ENCODE data around the gene LUZP2.

DNA sequence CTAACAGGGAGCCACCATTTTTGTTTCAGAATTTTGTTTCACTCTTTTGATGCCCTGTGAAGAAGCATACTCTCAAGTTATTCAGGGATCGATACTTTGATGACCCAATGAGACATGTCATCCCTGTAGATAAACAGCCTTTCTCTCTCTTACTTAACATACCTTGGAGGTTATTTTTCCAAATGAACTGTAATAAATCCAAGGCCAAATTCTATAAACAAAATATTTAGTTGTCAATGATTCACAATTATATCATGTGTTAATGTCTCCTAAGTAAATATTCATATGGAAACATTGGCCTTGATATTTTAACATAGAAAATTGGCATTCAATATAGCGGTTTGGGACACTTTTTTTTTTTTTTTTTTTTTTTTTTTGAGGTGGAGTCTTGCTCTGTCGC, 97.5 kb downstream of the LUZP2 start:
- TF ChIP-seq POLR2A (IDR thresholded peaks at IDR 0.05) = no peak
- TF ChIP-seq, protein P1, sequence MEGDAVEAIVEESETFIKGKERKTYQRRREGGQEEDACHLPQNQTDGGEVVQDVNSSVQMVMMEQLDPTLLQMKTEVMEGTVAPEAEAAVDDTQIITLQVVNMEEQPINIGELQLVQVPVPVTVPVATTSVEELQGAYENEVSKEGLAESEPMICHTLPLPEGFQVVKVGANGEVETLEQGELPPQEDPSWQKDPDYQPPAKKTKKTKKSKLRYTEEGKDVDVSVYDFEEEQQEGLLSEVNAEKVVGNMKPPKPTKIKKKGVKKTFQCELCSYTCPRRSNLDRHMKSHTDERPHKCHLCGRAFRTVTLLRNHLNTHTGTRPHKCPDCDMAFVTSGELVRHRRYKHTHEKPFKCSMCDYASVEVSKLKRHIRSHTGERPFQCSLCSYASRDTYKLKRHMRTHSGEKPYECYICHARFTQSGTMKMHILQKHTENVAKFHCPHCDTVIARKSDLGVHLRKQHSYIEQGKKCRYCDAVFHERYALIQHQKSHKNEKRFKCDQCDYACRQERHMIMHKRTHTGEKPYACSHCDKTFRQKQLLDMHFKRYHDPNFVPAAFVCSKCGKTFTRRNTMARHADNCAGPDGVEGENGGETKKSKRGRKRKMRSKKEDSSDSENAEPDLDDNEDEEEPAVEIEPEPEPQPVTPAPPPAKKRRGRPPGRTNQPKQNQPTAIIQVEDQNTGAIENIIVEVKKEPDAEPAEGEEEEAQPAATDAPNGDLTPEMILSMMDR (IDR thresholded peaks at IDR 0.05) = no peak
- no peak for TF ChIP-seq POLR2AphosphoS5 (IDR thresholded peaks at IDR 0.05)
